Stomach (tissue), 4 donors: ENCODE data around the gene IFFO2.

Experiments
- CTCF ChIP-seq, 7 experiments: fragments of 450-650 bp in 4 of 7; fragments of 200-600 bp in 3 of 7; sonication (generic) in 3 of 7; IDR thresholded peaks; one replicate each; pipeline ENCODE4 v1.5.1; 2016 to 2019; ENCODE audit warnings: antibody characterized with exemption in 7 of 7, control low read depth in 2 of 7, mild to moderate bottlenecking in 1 of 7
- EP300 ChIP-seq: sonication (generic); formaldehyde crosslinking; IDR thresholded peaks from one replicate; pipeline ENCODE4 v1.6.1; 2017; ENCODE audit warnings: antibody characterized with exemption
- POLR2A ChIP-seq, 4 donors: fragments of 450-650 bp; IDR thresholded peaks; one replicate each; pipeline ENCODE4 v1.6.1; 2016; ENCODE audit warnings: antibody characterized with exemption in 4 of 4, control low read depth in 2 of 4, mild to moderate bottlenecking in 1 of 4, moderate library complexity in 1 of 4
- POLR2AphosphoS5 ChIP-seq, 3 donors: sonication (generic); formaldehyde crosslinking; IDR thresholded peaks; one replicate each; pipeline ENCODE4 v1.6.1; 2016; ENCODE audit warnings: antibody characterized with exemption in 3 of 3

- TF ChIP-seq CTCF (IDR thresholded peaks at IDR 0.05) (no peak), POLR2A (IDR thresholded peaks at IDR 0.05) (no peak), EP300 (no peak), POLR2AphosphoS5 (IDR thresholded peaks at IDR 0.05) (no peak)
Measured at GRCh38 chr1:18946550-18947381, 9.7 kb downstream of the IFFO2 start.
